ENCODE results near the gene TICRR. TPM values are rescaled to one million over a fixed set of nuclear protein-coding genes. Genes with fewer than 3 reads are reported as not detected.

The TICRR gene
- total and polyA plus RNA-seq, 2 experiments from 2014 or later: 0.91 to 2.3 TPM

DNA sequence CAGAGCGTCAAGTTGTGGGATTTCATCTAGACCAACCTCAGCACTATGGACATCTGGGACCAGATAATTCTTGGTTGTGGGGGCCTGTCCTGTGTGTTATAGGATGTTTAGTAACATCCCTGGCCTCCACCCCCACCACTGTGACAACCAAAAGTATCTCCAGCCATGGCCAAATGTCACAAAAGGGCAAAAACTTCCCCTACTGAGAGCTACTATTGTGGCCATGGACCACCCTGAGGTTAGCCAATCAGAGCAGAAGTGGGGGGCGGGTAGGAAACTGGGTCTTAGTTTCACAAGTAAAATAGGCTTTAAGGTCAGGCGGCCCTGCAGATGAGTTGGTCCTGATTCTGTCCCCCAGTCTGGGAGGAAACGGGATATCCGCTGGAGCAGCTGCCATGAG lies 54.6 kb downstream of the TICRR start:
- H3K36me3 ChIP-seq (replicated peaks; ENCODE audit: insufficient read depth, low read depth): no peaks in the 10 kb centered on the region
- H4K20me1 ChIP-seq (ENCODE audit: insufficient read depth, poor library complexity, severe bottlenecking): no peaks in the 10 kb centered on the region
- H2AFZ ChIP-seq: no peak overlapping the region
- H3K4me1 ChIP-seq (ENCODE audit: insufficient read depth): no peaks in the 10 kb centered on the region
- no peaks in the 10 kb centered on the region for H3K79me2 ChIP-seq
- WGBS (ENCODE audit: low lambda C conversion rate, missing lambda C conversion rate): 96% methylated on average over 5 of the region's 5 CpGs
- no peaks in the 10 kb centered on the region for H3K9me3 ChIP-seq (ENCODE audit: low read depth)
- TF ChIP-seq, protein P1, sequence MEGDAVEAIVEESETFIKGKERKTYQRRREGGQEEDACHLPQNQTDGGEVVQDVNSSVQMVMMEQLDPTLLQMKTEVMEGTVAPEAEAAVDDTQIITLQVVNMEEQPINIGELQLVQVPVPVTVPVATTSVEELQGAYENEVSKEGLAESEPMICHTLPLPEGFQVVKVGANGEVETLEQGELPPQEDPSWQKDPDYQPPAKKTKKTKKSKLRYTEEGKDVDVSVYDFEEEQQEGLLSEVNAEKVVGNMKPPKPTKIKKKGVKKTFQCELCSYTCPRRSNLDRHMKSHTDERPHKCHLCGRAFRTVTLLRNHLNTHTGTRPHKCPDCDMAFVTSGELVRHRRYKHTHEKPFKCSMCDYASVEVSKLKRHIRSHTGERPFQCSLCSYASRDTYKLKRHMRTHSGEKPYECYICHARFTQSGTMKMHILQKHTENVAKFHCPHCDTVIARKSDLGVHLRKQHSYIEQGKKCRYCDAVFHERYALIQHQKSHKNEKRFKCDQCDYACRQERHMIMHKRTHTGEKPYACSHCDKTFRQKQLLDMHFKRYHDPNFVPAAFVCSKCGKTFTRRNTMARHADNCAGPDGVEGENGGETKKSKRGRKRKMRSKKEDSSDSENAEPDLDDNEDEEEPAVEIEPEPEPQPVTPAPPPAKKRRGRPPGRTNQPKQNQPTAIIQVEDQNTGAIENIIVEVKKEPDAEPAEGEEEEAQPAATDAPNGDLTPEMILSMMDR (IDR thresholded peaks at IDR 0.05; ENCODE audit: poor library complexity): no peak
- TF ChIP-seq EZH2 (IDR thresholded peaks at IDR 0.05; ENCODE audit: borderline replicate concordance) (no peak), EZH2phosphoT487 (IDR thresholded peaks at IDR 0.05; ENCODE audit: low read depth, severe bottlenecking, unreplicated experiment) (no peak)
- DNase-seq (ENCODE audit: low spot score): no peak
- no peaks in the 10 kb centered on the region for H3K27me3 ChIP-seq
- H3K4me2 ChIP-seq: no peak overlapping the region
- H3K27ac ChIP-seq: no peak overlapping the region
- H3K9me2 ChIP-seq (replicated peaks; ENCODE audit: insufficient read depth): no peaks in the 10 kb centered on the region
- no peak overlapping the region for H3K4me3 ChIP-seq

DNA sequence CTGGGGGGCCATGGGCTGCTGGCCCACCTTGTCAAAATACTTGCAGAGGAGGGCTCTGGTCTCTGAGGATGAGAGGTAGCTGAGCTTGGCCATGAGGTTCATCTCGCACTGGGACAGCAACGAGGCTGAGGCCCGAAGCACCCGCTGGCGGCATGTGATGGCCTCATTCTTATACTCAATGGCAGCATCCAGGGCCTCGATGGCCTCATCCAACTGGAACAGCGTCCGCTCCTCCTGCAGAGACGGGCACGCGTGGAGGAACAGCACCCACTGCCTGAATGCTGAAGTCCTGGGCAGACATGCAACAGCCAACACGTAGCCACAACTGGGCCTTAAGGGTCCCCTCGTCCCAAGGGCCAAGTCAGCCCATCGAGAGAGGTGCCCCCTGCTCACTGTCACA lies 55.0 kb downstream of the TICRR start:
- no peaks in the 10 kb centered on the region for H3K36me3 ChIP-seq (replicated peaks; ENCODE audit: insufficient read depth, low read depth)
- WGBS (ENCODE audit: low lambda C conversion rate, missing lambda C conversion rate): 90% methylated on average over 14 of the region's 14 CpGs

DNA sequence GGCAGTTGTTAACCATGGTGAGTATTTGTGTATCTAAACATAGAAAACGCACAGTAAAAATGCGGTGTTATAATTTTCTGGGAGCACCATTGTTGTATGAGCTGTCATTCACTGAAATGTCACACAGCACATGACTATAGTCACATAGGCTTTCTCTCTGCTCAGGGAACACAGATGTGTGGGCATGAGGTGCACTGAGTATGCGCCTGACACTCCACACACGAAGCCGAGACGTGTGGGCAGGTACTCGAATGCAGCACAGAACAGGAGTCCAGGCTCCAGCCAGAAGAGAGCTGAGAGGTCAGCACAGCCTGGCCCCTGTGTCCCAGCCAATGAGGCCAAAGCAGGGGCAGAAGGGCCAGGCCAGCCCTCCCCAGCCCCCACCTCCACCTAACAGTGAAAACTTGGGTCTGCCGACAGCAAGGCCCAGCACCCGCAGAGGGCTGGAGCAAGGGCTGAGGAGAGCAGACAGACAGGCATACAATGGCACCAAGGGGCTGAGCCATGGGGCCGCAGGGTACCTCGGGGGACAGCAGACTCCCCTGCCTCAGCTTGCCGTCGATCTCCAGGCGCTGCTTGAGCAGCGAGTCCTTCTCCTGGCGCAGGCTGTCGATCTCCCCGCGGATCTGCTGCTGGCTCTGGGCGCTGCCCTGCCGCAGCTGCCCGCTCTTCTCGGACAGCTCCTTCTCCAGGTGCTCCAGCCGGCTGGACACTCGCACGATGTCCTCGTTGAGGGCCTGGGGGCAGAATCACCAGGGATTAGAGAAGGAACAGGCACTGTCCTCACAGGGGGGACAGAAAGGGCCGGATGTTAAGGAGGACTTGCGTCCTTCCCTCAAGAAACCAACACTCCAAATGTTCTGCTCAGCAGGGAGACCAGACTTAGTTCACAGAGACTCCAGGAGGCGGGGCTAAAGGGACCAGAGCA lies 56.0 kb downstream of the TICRR start:
- H3K27me3 ChIP-seq: no peaks in the 10 kb centered on the region
- no peak overlapping the region for H3K4me3 ChIP-seq

More for the DNA sequence above, 55.0 kb downstream of the TICRR start:
- no peak for DNase-seq (ENCODE audit: low spot score)
- Histone ChIP-seq H3K4me3 (no peak overlapping the region), H3K27me3 (no peaks in the 10 kb centered on the region), H3K9me3 (ENCODE audit: low read depth) (no peaks in the 10 kb centered on the region), H3K4me2 (no peak overlapping the region), H3K9me2 (replicated peaks; ENCODE audit: insufficient read depth) (no peaks in the 10 kb centered on the region), H2AFZ (no peak overlapping the region), H3K4me1 (ENCODE audit: insufficient read depth) (no peaks in the 10 kb centered on the region), H4K20me1 (ENCODE audit: insufficient read depth, poor library complexity, severe bottlenecking) (no peaks in the 10 kb centered on the region), H3K27ac (no peak overlapping the region), H3K79me2 (no peaks in the 10 kb centered on the region)
- TF ChIP-seq EZH2phosphoT487 (IDR thresholded peaks at IDR 0.05; ENCODE audit: low read depth, severe bottlenecking, unreplicated experiment) (no peak), EZH2 (IDR thresholded peaks at IDR 0.05; ENCODE audit: borderline replicate concordance) (no peak)
- TF ChIP-seq, protein P1 (IDR thresholded peaks at IDR 0.05; ENCODE audit: poor library complexity): no peak

More for the DNA sequence above, 56.0 kb downstream of the TICRR start:
- 92% methylated on average over 30 of the region's 30 CpGs for WGBS (ENCODE audit: low lambda C conversion rate, missing lambda C conversion rate)
- no peaks in the 10 kb centered on the region for H4K20me1 ChIP-seq (ENCODE audit: insufficient read depth, poor library complexity, severe bottlenecking)
- no peak for DNase-seq (ENCODE audit: low spot score)
- no peak overlapping the region for H3K27ac ChIP-seq
- no peak overlapping the region for H2AFZ ChIP-seq
- H3K9me2 ChIP-seq (replicated peaks; ENCODE audit: insufficient read depth): no peaks in the 10 kb centered on the region
- H3K9me3 ChIP-seq (ENCODE audit: low read depth): no peaks in the 10 kb centered on the region
- H3K79me2 ChIP-seq: no peaks in the 10 kb centered on the region
- no peaks in the 10 kb centered on the region for H3K4me1 ChIP-seq (ENCODE audit: insufficient read depth)
- H3K36me3 ChIP-seq (replicated peaks; ENCODE audit: insufficient read depth, low read depth): no peaks in the 10 kb centered on the region
- TF ChIP-seq EZH2phosphoT487 (IDR thresholded peaks at IDR 0.05; ENCODE audit: low read depth, severe bottlenecking, unreplicated experiment) (no peak), EZH2 (IDR thresholded peaks at IDR 0.05; ENCODE audit: borderline replicate concordance) (no peak)
- TF ChIP-seq, protein P1 (IDR thresholded peaks at IDR 0.05; ENCODE audit: poor library complexity): no peak
- no peak overlapping the region for H3K4me2 ChIP-seq

Measured in hepatocyte (in vitro differentiated cells).